SK-N-SH treated with all-trans-retinoic acid at 6 μM for 48 hours (cell line): ENCODE results near the gene SFXN5.

Experiments
- ATAC-seq: fragments of 200-7000 bp; cut with Tn5 transposase; 3 replicates; pipeline ENCODE4 v1.9.1; 2020; ENCODE audit warnings: mild to moderate bottlenecking, moderate library complexity
- ARNTL ChIP-seq: fragments of 450-650 bp; formaldehyde crosslinking; IDR thresholded peaks from 2 replicates; pipeline ENCODE4 v1.5.0; 2020; ENCODE audit warnings: low read depth, mild to moderate bottlenecking, moderate library complexity, borderline replicate concordance
- BACH2 ChIP-seq: fragments of 250-450 bp; sonication (Bioruptor Pico); IDR thresholded peaks from 2 replicates; pipeline ENCODE4 v1.9.0; 2021; ENCODE audit warnings: mild to moderate bottlenecking, borderline replicate concordance
- ISL1 ChIP-seq: fragments of 250-450 bp; sonication (Bioruptor Pico); IDR thresholded peaks from 2 replicates; pipeline ENCODE4 v2.1.2; 2022; ENCODE audit warnings: mild to moderate bottlenecking, moderate library complexity
- PATZ1 ChIP-seq: fragments of 250-450 bp; sonication (Bioruptor Pico); IDR thresholded peaks from 2 replicates; pipeline ENCODE4 v1.8.0; 2020; ENCODE audit warnings: mild to moderate bottlenecking, moderate library complexity, borderline replicate concordance
- PPARA ChIP-seq: fragments of 250-450 bp; sonication (Bioruptor Pico); IDR thresholded peaks from 2 replicates; pipeline ENCODE4 v1.5.0; 2020; ENCODE audit warnings: mild to moderate bottlenecking, borderline replicate concordance
- RARB ChIP-seq: fragments of 250-450 bp; sonication (Bioruptor Pico); IDR thresholded peaks from 2 replicates; pipeline ENCODE4 v1.8.0; 2021; ENCODE audit warnings: mild to moderate bottlenecking, moderate library complexity
- SNAI2 ChIP-seq: fragments of 250-450 bp; sonication (Bioruptor Pico); IDR thresholded peaks from 2 replicates; pipeline ENCODE4 v1.5.0; 2020; ENCODE audit warnings: mild to moderate bottlenecking, moderate library complexity
- TCF4 ChIP-seq: fragments of 250-450 bp; sonication (Bioruptor Pico); IDR thresholded peaks from 2 replicates; pipeline ENCODE4 v1.8.0; 2021; ENCODE audit warnings: mild to moderate bottlenecking, moderate library complexity, borderline replicate concordance
- TSHZ2 ChIP-seq: fragments of 250-450 bp; sonication (Bioruptor Pico); IDR thresholded peaks from 2 replicates; pipeline ENCODE4 v1.5.0; 2020; ENCODE audit warnings: mild to moderate bottlenecking, moderate library complexity
- ZC3H10 ChIP-seq: fragments of 250-450 bp; sonication (Bioruptor Pico); IDR thresholded peaks from 2 replicates; pipeline ENCODE4 v1.5.1; 2021; ENCODE audit warnings: mild to moderate bottlenecking, moderate library complexity
- ZFP3 ChIP-seq: fragments of 250-450 bp; sonication (Bioruptor Pico); IDR thresholded peaks from 2 replicates; pipeline ENCODE4 v1.5.0; 2020; ENCODE audit warnings: mild to moderate bottlenecking, moderate library complexity
- ZFP30 ChIP-seq: fragments of 450-650 bp; formaldehyde crosslinking; IDR thresholded peaks from 2 replicates; pipeline ENCODE4 v1.5.0; 2022; ENCODE audit warnings: mild to moderate bottlenecking, moderate library complexity
- ZNF70 ChIP-seq: fragments of 450-650 bp; formaldehyde crosslinking; IDR thresholded peaks from 2 replicates; pipeline ENCODE4 v1.5.0; 2020; ENCODE audit warnings: mild to moderate bottlenecking, moderate library complexity
- ZNF8 ChIP-seq: fragments of 450-650 bp; formaldehyde crosslinking; IDR thresholded peaks from 2 replicates; pipeline ENCODE4 v1.5.0; 2020; ENCODE audit warnings: mild to moderate bottlenecking, moderate library complexity
- TF ChIP-seq, protein P1 (sequence below): fragments of 250-450 bp; sonication (Bioruptor Pico); IDR thresholded peaks from 2 replicates; pipeline ENCODE4 v1.5.1; 2020; ENCODE audit warnings: low read depth, mild to moderate bottlenecking, moderate library complexity
- TF ChIP-seq, protein P2 (sequence below): fragments of 250-450 bp; sonication (Bioruptor Pico); IDR thresholded peaks from 2 replicates; pipeline ENCODE4 v1.8.0; 2021; ENCODE audit warnings: low read depth, mild to moderate bottlenecking, moderate library complexity, borderline replicate concordance

Gene SFXN5

DNA sequence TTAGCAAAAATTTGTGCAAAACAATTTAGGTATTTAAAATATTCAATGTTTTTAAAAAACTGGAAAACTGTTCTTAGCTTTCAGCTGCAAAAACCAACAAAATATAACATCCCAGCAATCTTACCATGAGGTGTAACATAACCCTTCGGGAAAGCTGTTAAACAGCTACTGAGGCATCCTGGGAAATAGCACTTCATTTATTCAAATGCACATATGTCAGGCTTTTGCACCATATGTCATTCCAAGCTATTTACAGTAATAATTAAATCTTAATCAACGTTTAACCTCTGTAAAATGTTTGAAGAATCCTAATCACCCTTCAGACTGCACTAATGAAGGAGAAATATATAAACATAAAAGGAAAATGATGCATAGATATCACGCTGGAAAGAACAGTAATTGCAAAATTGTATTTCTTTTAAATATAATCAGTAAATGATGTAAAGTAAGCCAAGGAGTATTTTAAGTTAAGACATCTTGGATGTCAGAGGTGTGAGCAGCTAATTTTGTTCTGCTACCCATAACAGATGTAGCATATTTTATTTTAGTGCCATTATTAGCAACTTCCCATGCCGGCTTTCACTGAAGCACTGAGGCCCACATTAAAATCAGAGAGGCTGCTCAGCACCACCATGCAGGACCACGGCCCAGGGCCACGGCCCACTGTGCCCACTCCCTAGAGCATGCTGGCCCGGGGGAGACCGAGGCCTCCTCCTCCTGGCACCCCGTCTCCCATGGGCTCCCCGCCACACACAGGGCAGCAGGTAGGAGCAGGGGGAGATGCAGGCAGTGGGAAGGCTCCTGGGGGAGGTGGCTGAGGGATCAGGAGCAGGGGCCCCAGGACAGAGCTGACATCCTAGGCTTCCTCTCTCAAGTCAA is 123.3 kb downstream of the SFXN5 start:
- TF ChIP-seq ISL1, result no peak
- TF ChIP-seq, protein P1, sequence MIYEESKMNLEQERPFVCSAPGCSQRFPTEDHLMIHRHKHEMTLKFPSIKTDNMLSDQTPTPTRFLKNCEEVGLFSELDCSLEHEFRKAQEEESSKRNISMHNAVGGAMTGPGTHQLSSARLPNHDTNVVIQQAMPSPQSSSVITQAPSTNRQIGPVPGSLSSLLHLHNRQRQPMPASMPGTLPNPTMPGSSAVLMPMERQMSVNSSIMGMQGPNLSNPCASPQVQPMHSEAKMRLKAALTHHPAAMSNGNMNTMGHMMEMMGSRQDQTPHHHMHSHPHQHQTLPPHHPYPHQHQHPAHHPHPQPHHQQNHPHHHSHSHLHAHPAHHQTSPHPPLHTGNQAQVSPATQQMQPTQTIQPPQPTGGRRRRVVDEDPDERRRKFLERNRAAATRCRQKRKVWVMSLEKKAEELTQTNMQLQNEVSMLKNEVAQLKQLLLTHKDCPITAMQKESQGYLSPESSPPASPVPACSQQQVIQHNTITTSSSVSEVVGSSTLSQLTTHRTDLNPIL (CRISPR knock-in tag), result no peak
- TF ChIP-seq PATZ1 (CRISPR knock-in tag), result no peak
- no peak for TF ChIP-seq ZFP3 (CRISPR knock-in tag)
- TF ChIP-seq PPARA (CRISPR knock-in tag), result no peak
- TF ChIP-seq ZNF70, result no peak
- no peak for TF ChIP-seq RARB (CRISPR knock-in tag)
- no peak for TF ChIP-seq ZFP30 (CRISPR knock-in tag)
- TF ChIP-seq ARNTL (CRISPR knock-in tag), result no peak
- TF ChIP-seq TCF4 (CRISPR knock-in tag), result no peak
- TF ChIP-seq, protein P2, sequence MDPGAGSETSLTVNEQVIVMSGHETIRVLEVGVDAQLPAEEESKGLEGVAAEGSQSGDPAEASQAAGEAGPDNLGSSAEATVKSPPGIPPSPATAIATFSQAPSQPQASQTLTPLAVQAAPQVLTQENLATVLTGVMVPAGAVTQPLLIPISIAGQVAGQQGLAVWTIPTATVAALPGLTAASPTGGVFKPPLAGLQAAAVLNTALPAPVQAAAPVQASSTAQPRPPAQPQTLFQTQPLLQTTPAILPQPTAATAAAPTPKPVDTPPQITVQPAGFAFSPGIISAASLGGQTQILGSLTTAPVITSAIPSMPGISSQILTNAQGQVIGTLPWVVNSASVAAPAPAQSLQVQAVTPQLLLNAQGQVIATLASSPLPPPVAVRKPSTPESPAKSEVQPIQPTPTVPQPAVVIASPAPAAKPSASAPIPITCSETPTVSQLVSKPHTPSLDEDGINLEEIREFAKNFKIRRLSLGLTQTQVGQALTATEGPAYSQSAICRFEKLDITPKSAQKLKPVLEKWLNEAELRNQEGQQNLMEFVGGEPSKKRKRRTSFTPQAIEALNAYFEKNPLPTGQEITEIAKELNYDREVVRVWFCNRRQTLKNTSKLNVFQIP (CRISPR knock-in tag), result no peak
- no peak for TF ChIP-seq SNAI2 (CRISPR knock-in tag)
- no peak for TF ChIP-seq BACH2 (CRISPR knock-in tag)
- TF ChIP-seq ZNF8 (CRISPR knock-in tag), result no peak
- TF ChIP-seq, all 23 proteins: peak for 0
- no peak for ATAC-seq

DNA sequence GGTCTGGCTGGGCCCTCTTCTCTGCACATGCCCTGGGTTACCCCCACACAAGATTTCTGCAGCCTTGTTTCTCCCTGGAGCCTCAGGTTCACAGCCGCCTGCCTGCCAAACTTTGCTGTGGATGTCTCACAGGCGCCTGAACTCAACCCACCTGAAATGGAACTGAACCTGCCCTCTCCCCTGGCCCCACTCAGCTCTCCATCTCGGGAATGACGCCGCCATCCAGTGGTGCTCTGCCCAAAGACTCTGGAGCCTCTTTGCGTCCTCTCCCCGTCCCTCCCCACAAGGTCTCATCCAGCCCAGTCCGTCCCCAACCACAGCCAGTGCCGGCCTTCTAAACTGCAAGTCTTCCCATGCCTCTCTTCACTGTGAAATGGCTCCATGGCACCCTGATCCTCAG is 125.0 kb downstream of the SFXN5 start:
- TF ChIP-seq ZFP30 (CRISPR knock-in tag), result no peak
- TF ChIP-seq, protein P2 (CRISPR knock-in tag), result no peak
- no peak for TF ChIP-seq TSHZ2 (CRISPR knock-in tag)
- TF ChIP-seq SNAI2 (CRISPR knock-in tag), result no peak
- TF ChIP-seq PPARA (CRISPR knock-in tag), result no peak
- no peak for TF ChIP-seq ZNF8 (CRISPR knock-in tag)
- no peak for TF ChIP-seq ZC3H10 (CRISPR knock-in tag)
- TF ChIP-seq RARB (CRISPR knock-in tag), result no peak
- TF ChIP-seq, protein P1 (CRISPR knock-in tag), result no peak
- no peak for TF ChIP-seq PATZ1 (CRISPR knock-in tag)
- TF ChIP-seq ARNTL (CRISPR knock-in tag), result no peak
- TF ChIP-seq TCF4 (CRISPR knock-in tag), result no peak
- TF ChIP-seq BACH2 (CRISPR knock-in tag), result no peak
- TF ChIP-seq, all 23 proteins: peak for 0
- no peak for ATAC-seq
